Activated CD8-positive, alpha-beta T cell treated with anti-CD3 and anti-CD28 coated beads, Interleukin-2, amount 10 ng/mL, durations not matched to agents 7 days and 5 days (primary cell): Measurements from ENCODE around the gene ABO. TPM values are rescaled to one million over a fixed set of nuclear protein-coding genes. Genes with fewer than 3 reads are reported as not detected.
"Not testable (repeated sequence)": the region's sequence is repeated elsewhere in the genome, so short reads cannot be mapped to it uniquely, and the experiment has no call there.

Experiments
- ATAC-seq: fragments of 150-1000 bp; cut with Tn5 transposase; one replicate; pipeline ENCODE4 v1.10.0; 2021; ENCODE audit warnings: moderate library complexity
- CTCF ChIA-PET: fragments of 350-600 bp; sonication (Branson Sonifier 250); formaldehyde crosslinking; loops from one replicate; lab custom pipeline; 2021; ENCODE audit warnings: antibody characterized with exemption; lab: Charles Lee
- POLR2A ChIA-PET: fragments of 350-600 bp; sonication (Branson Sonifier 250); formaldehyde crosslinking; loops from one replicate; lab custom pipeline; 2021; ENCODE audit warnings: antibody characterized with exemption; lab: Charles Lee
- DNase-seq: peaks from one replicate; pipeline ENCODE4 v3.0.0-alpha.2; 2020
- H3K27ac Mint-ChIP-seq: one replicate; pipeline ENCODE4 v1.8.0; 2021; ENCODE audit warnings: mild to moderate bottlenecking, mixed read lengths
- H3K27me3 Mint-ChIP-seq: one replicate; pipeline ENCODE4 v1.8.0; 2021; ENCODE audit warnings: low read depth, mixed read lengths
- H3K36me3 Mint-ChIP-seq: one replicate; pipeline ENCODE4 v1.8.0; 2021; ENCODE audit warnings: low read depth, mixed read lengths
- H3K4me1 Mint-ChIP-seq: one replicate; pipeline ENCODE4 v1.8.0; 2021; ENCODE audit warnings: low read depth, mixed read lengths
- H3K4me3 Mint-ChIP-seq: one replicate; pipeline ENCODE4 v1.8.0; 2021; ENCODE audit warnings: mild to moderate bottlenecking, mixed read lengths
- H3K9me3 Mint-ChIP-seq: one replicate; pipeline ENCODE4 v1.8.0; 2022; ENCODE audit warnings: mixed read lengths; ENCODE audit not compliant: insufficient read depth
- total RNA-seq, 2 experiments: library from RNA; stranded (reverse); gene quantifications; one replicate each; pipeline ENCODE4 v1.2.3, GENCODE V29; 2021

The ABO gene
- total RNA-seq, 2 experiments from 2014 or later, result not detected

DNA sequence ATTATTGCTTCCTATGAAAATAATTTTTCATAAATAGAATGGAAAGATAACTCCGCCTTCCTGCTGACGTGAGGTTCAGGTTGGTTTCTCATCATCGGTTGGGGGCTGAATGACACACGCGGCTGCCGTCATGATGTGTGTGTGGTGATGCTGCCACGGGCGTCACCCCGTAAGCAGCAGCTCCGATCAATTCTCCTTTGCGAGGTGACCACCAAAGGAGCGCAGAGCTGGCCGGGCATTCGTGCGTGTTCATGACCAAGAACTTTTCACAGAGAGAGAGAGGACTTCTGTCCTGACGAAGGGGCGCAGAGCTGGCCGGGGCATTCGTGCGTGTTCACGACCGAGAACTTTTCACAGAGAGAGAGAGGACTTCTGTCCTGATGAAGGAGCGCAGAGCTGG lies 30.7 kb upstream of the ABO start:
- ATAC-seq (no peak), DNase-seq (peak; percentile 9)
- H3K9me3 Mint-ChIP-seq, result no peaks in the 10 kb centered on the region
- no peaks in the 10 kb centered on the region for H3K36me3 Mint-ChIP-seq
- peaks cover 5% of the 10 kb centered on the region for H3K27me3 Mint-ChIP-seq
- ChIA-PET POLR2A (no interaction called here), CTCF (no interaction called here)
- H3K4me1 Mint-ChIP-seq, result no peaks in the 10 kb centered on the region
- no peak overlapping the region for H3K27ac Mint-ChIP-seq
- H3K4me3 Mint-ChIP-seq, result no peak overlapping the region

DNA sequence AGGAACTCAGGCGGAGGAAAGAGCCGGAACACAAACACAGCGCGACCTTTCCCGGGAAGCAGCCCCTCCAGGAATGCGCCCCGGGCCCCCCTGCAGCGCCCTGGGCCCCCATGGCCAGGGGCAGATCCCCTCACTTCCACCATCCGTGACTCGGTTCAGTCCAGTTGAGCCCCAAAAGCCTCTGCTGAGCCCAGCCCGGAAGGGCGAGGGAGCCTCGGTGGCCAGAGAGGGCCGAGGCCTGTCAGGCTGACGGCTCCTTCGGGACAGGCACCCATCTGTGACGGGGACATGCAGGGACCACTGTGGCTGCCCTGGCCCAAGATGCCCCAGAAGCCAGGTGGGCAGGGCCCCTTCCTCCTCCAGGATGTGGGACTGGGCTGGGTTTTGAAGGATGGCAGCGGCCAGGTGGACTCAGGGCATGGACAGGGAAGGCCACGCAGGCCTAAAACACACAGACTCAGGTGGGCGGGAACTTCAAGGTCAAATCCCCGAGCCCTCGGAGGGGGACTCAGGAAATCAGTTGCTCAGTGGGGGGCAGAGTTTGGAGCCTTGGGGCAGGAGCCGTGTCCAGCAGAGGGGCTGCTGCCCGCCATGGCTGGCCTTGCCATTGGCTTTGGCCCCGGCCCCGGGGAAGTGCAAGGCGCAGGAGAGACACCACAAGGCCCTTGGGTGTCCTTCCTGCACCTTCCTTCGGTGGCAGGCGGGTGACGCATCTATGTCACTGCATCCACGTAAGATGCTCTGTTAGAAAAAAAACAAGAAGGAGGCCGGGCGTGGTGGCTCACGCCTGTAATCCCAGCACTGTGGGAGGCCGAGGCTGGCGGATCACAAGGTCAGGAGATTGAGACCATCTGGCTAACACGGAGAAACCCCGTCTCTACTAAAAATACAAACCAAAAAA lies 29.7 kb upstream of the ABO start:
- ChIA-PET CTCF (no interaction called here), POLR2A (no interaction called here)
- H3K4me1 Mint-ChIP-seq, result no peaks in the 10 kb centered on the region
- H3K4me3 Mint-ChIP-seq, result no peak overlapping the region
- H3K27ac Mint-ChIP-seq, result no peak overlapping the region
- DNase-seq (peak; percentile 9), ATAC-seq (no peak)
- H3K9me3 Mint-ChIP-seq, result no peaks in the 10 kb centered on the region
- peaks cover 5% of the 10 kb centered on the region for H3K27me3 Mint-ChIP-seq
- no peaks in the 10 kb centered on the region for H3K36me3 Mint-ChIP-seq

DNA sequence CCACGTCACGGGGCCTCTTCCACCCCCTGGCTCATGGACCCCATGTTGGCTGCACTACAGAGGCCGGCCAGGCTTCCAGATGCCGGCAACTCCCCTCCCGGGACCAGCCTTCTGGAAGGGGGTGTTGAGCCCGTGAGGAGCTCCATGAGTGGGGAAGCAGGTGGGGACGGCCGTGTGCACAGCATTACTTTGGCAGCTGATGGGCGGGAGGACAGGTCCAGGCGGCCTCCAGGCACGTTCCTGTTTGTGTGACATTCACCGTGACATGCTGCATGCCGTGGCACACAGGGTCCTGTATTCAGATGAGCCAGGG lies 29.1 kb upstream of the ABO start:
- no peak overlapping the region for H3K4me3 Mint-ChIP-seq
- H3K27me3 Mint-ChIP-seq, result peaks cover 8% of the 10 kb centered on the region
- H3K9me3 Mint-ChIP-seq, result no peaks in the 10 kb centered on the region
- DNase-seq, result no peak
- ChIA-PET CTCF (no interaction called here), POLR2A (no interaction called here)
- H3K36me3 Mint-ChIP-seq, result no peaks in the 10 kb centered on the region
- H3K4me1 Mint-ChIP-seq, result no peaks in the 10 kb centered on the region
- no peak overlapping the region for H3K27ac Mint-ChIP-seq
- no peak for ATAC-seq

DNA sequence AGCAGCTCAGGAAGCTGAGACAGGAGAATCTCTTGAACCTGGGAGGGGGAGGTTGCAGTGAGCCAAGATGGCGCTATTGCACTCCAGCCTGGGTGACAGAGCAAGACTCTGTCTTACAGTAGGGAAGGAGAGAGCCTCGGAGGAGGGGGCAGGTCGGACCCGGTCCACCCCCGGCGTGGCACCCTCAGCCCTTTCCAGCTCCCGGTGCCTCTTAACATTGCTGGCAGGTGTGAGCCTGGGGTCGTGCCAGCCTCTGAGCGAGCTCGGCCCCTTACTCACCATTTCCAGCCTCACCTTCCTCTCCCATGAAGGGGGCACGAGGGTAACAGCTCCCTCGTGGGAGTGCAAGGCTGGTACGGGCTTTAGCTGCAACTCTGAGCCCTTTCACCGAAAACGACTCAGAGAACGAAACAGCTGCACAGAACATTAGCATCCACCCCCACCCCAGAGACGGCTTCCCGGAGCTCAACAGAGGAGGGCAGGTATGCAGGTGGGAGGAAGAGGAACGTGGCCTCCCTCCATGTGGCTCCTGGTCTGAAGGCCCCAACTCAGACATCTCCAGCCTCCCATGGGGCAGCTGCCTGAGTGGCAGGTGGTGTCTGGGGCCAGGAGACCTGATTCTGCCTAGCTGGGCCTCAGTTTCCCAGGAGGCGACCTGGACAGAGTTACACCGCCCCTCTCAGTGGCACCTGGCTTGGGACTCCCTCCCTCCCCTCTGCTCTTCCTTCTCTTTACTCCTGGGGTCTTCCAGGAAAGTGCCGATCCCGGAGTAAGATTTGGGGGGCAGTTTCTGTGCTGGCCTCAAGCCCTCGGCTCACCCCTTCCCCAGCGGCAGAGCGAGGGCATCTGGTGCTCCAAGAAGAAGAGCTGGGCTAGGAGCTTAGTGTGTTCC lies 28.5 kb upstream of the ABO start:
- Mint-ChIP-seq H3K9me3 (no peaks in the 10 kb centered on the region), H3K36me3 (no peaks in the 10 kb centered on the region), H3K27me3 (peaks cover 6% of the 10 kb centered on the region), H3K4me3 (no peak overlapping the region), H3K4me1 (no peaks in the 10 kb centered on the region), H3K27ac (no peak overlapping the region)
- DNase-seq, result peak; percentile 8
- no peak for ATAC-seq
- ChIA-PET CTCF (no interaction called here), POLR2A (interaction anchor here (0.6 kb wide), 1 partner anchor 166 kb away, joined by 4 read pairs; no protein-coding TSS in a partner anchor)

DNA sequence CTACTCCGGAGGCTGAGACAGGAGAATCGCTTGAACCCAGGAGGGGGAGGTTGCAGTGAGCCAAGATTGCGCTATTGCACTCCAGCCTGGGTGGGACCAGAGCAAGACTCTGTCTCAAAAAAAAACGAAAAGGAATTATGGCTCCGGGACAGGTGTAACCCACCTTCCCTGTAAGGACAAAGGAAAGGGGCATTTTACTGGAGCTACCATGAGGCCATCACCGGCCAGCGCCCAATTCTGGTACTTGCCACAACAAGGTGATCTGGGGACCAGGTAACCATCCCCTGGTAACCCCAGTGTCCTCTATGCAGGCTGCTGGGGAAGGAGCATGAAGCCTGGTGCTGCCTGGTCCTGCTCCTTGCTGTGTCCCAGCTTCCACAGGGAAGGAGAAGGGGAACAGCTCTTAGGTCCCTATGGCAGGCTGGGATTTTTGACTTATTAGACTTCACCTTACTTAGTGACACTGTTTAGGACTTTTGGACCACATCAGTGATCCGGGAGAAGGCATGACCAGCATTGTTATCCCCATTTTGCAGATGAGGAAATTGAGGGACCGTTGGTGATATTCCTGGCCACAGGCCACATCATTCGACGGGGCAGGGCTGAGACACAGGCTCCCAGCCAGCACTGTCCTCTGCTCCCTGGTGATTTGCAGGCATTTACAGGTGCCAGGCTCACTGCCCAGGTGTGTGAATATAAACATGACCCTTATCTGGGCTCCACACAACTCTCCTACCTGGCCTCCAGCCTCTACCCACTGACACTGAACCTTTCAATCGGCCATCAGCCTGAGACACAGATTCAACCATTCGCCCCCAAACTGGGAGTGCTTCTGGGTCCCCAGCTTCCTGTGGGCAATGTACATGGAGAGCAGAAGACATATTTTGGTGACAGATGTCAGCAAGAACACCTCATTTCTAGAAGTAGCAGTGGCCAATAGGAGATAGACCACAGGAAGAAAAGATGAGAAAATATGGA lies 26.5 kb upstream of the ABO start:
- H3K9me3 Mint-ChIP-seq, result no peaks in the 10 kb centered on the region
- ATAC-seq, result no peak
- no peaks in the 10 kb centered on the region for H3K36me3 Mint-ChIP-seq
- peaks cover 7% of the 10 kb centered on the region for H3K27me3 Mint-ChIP-seq
- POLR2A ChIA-PET, result no interaction called here
- CTCF ChIA-PET, result no interaction called here
- H3K4me1 Mint-ChIP-seq, result no peaks in the 10 kb centered on the region
- H3K4me3 Mint-ChIP-seq, result no peak overlapping the region
- H3K27ac Mint-ChIP-seq, result no peak overlapping the region
- DNase-seq, result peak; percentile 7

DNA sequence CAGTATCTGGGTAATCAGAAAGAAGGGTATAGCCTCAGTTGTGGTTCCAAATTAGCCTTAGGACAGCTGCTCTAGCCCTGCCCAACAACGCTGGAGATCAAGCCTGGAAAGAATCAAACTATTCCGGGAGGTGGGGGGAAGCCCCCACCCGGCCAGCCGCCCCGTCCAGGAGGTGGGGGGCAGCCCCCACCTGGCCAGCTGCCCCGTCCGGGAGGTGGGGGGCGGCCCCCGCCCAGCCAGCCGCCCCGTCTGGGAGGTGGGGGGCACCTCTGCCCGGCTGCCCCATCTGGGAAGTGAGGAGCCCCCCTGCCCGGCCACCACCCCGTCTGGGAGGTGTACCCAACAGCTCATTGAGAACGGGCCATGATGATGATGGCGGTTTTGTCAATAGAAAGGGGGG lies 25.0 kb upstream of the ABO start:
- H3K4me1 Mint-ChIP-seq, DNase-seq, ATAC-seq, H3K9me3 Mint-ChIP-seq, H3K36me3 Mint-ChIP-seq, H3K27ac Mint-ChIP-seq, H3K4me3 Mint-ChIP-seq, POLR2A ChIA-PET, CTCF ChIA-PET: not testable (repeated sequence)
- peaks cover 11% of the 10 kb centered on the region for H3K27me3 Mint-ChIP-seq

DNA sequence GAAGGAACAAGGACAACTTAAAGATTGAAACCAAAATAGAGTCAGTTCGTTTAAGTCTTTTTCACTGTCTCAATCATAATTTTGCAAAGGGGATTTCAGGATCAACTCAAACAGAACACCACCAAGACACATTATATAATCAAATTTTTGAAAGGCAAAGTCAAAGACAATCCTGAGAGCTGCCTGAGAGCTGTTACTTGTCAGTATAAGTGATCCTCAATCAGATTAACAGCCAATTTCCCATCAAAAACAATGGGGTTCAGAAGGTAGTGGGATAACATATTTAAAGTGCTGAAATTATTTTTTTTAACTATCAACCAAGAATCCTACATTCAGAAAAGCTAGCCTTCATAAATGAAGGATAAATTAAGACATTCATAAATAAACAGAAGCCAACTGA lies 19.3 kb upstream of the ABO start:
- H3K27ac Mint-ChIP-seq, result no peak overlapping the region
- peaks cover 16% of the 10 kb centered on the region for H3K27me3 Mint-ChIP-seq
- H3K36me3 Mint-ChIP-seq, result peaks cover 6% of the 10 kb centered on the region
- ChIA-PET CTCF (interaction anchor here (0.5 kb wide), 1 partner anchor 193 kb away, joined by 3 read pairs; no protein-coding TSS in a partner anchor), POLR2A (no interaction called here)
- no peak overlapping the region for H3K4me3 Mint-ChIP-seq
- H3K9me3 Mint-ChIP-seq, result peaks cover 26% of the 10 kb centered on the region
- DNase-seq (no peak), ATAC-seq (no peak)
- no peaks in the 10 kb centered on the region for H3K4me1 Mint-ChIP-seq

DNA sequence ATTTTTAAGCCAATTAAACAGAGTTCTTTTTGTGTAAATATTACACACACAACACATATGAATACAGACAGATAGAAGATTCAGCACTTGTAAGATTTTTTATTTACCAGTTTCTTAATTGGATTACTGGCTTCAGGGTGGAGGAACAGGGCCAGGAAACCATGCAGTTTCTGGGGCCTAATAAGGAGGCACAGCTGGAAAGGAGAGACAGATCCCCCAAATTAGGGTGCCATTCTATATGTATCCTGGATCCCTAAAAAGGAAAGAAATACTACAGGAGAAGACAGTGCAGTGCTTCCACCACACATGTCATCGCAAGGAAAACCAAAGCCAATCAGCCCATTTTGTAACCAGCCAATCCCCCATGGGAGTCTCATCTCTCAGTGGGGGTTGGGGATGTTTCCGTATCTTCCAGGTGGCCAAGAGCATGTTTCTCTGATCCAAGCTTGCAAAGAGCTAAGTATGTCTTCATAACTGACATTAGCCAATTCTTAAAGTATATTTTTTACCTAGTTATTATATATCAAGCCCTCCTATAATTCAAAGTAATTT lies 15.8 kb upstream of the ABO start:
- H3K27ac Mint-ChIP-seq, result no peak overlapping the region
- no peak for DNase-seq
- peaks cover 38% of the 10 kb centered on the region for H3K9me3 Mint-ChIP-seq
- ATAC-seq, result no peak
- H3K27me3 Mint-ChIP-seq, result peaks cover 13% of the 10 kb centered on the region
- CTCF ChIA-PET, result no interaction called here
- H3K4me1 Mint-ChIP-seq, result no peaks in the 10 kb centered on the region
- POLR2A ChIA-PET, result no interaction called here
- H3K4me3 Mint-ChIP-seq, result no peak overlapping the region
- H3K36me3 Mint-ChIP-seq, result peaks cover 6% of the 10 kb centered on the region

DNA sequence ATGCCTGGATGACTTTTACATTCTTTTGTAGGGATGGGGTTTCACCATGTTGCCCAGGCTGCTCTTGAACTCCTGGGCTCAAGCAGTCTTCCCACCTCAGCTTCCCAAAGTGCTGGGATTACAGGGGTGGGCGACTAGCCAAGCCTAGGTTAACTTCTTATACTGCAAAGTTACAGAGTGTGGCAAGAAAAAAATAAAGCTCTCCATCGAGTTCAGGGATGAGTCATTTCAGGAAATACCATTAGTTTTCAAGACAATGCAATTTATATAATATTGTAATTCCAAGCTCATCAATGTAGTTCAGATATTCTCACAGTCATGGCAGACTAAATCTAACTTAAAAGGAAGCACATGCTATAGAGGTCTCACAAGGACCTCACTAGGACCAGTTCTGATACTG lies 11.5 kb upstream of the ABO start:
- ATAC-seq (no peak), DNase-seq (no peak)
- CTCF ChIA-PET, result no interaction called here
- Mint-ChIP-seq H3K4me1 (no peaks in the 10 kb centered on the region), H3K27ac (no peak overlapping the region), H3K36me3 (peaks cover 5% of the 10 kb centered on the region), H3K9me3 (peaks cover 29% of the 10 kb centered on the region), H3K27me3 (peaks cover 6% of the 10 kb centered on the region), H3K4me3 (no peak overlapping the region)
- POLR2A ChIA-PET, result no interaction called here

DNA sequence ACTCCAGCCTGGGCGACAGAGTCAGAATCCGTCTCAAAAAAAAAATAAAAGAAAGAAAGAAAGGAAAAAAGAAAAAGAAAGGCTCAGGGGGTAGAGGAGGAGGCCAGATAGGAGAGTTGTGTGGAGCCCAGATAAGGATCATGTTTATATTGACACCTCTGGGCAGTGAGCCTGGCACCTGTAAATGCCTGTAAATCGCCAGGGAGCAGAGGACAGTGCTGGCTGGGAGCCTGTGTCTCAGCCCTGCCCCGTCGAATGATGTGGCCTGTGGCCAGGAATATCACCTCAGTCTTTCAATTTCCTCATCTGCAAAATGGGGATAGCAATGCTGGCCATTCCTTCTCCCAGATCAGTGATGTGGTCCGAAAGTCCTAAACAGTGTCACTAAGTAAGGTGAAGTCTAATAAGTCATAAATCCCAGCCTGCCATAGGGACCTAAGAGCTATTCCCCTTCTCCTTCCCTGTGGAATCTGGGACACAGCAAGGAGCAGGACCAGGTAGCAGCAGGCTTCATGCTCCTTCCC lies 10.3 kb upstream of the ABO start:
- H3K4me3 Mint-ChIP-seq, result no peak overlapping the region
- ATAC-seq (no peak), DNase-seq (no peak)
- H3K4me1 Mint-ChIP-seq, result no peaks in the 10 kb centered on the region
- ChIA-PET CTCF (no interaction called here), POLR2A (no interaction called here)
- no peak overlapping the region for H3K27ac Mint-ChIP-seq
- H3K27me3 Mint-ChIP-seq, result peaks cover 6% of the 10 kb centered on the region
- no peaks in the 10 kb centered on the region for H3K36me3 Mint-ChIP-seq
- peaks cover 17% of the 10 kb centered on the region for H3K9me3 Mint-ChIP-seq

DNA sequence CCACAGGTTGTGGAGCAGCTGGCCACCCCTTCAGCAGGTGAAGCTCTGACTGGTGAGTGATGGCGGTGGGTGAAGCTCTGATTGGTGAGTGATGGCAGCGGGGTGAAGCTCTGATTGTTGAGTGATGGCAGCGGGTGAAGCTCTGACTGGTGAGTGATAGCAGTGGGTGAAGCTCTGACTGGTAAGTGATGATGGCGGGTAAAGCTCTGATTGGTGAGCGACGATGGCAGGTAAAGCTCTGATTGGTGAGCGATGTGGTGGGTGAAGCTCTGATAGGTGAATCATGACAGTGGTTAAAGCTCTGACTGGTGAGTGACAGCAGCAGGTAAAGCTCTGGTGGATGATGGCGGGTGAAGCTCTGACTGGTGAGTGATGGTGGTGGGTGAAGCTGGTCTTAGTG lies 9.4 kb upstream of the ABO start:
- no peak overlapping the region for H3K27ac Mint-ChIP-seq
- no peak overlapping the region for H3K4me3 Mint-ChIP-seq
- no peak for ATAC-seq
- H3K4me1 Mint-ChIP-seq, result no peaks in the 10 kb centered on the region
- ChIA-PET POLR2A (no interaction called here), CTCF (no interaction called here)
- DNase-seq, result no peak
- H3K36me3 Mint-ChIP-seq, result no peaks in the 10 kb centered on the region
- H3K9me3 Mint-ChIP-seq, result peaks cover 11% of the 10 kb centered on the region
- H3K27me3 Mint-ChIP-seq, result peaks cover 3% of the 10 kb centered on the region
